SU-DHL-6 (cell line): ENCODE measurements around the gene DCHS1.

Source experiments
- EZH2phosphoT487 ChIP-seq: fragments of 200-600 bp; sonication (generic), shearing (Covaris generic); conservative IDR thresholded peaks from 2 replicates; pipeline ENCODE4 v1.6.1; 2018; ENCODE audit warnings: mild to moderate bottlenecking, antibody characterized with exemption, low read length, moderate library complexity, mixed read lengths
- TF ChIP-seq, protein P1 (sequence below): fragments of 200-600 bp; sonication (generic); IDR thresholded peaks from one replicate; pipeline ENCODE4 v1.5.1; 2017; ENCODE audit warnings: antibody characterized with exemption, mild to moderate bottlenecking, low read length, moderate library complexity; ENCODE audit not compliant: insufficient read depth, poor library complexity, severe bottlenecking

- TF ChIP-seq, protein P1, sequence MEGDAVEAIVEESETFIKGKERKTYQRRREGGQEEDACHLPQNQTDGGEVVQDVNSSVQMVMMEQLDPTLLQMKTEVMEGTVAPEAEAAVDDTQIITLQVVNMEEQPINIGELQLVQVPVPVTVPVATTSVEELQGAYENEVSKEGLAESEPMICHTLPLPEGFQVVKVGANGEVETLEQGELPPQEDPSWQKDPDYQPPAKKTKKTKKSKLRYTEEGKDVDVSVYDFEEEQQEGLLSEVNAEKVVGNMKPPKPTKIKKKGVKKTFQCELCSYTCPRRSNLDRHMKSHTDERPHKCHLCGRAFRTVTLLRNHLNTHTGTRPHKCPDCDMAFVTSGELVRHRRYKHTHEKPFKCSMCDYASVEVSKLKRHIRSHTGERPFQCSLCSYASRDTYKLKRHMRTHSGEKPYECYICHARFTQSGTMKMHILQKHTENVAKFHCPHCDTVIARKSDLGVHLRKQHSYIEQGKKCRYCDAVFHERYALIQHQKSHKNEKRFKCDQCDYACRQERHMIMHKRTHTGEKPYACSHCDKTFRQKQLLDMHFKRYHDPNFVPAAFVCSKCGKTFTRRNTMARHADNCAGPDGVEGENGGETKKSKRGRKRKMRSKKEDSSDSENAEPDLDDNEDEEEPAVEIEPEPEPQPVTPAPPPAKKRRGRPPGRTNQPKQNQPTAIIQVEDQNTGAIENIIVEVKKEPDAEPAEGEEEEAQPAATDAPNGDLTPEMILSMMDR: no peak
- no peak for TF ChIP-seq EZH2phosphoT487
Measured at GRCh38 chr11:6623391-6624363, 31.9 kb downstream of the DCHS1 start.
